Measurements from ENCODE around the gene TTLL10. TPM values are rescaled to one million over a fixed set of nuclear protein-coding genes. Genes with fewer than 3 reads are reported as not detected.
A peak's percentile ranks its signal among the peaks of the same experiment; 100 is the strongest.
"Not testable (repeated sequence)": the region's sequence is repeated elsewhere in the genome, so short reads cannot be mapped to it uniquely, and the experiment has no call there.

Gene TTLL10
- total RNA-seq, 2 donors from 2014 or later, result not detected

DNA sequence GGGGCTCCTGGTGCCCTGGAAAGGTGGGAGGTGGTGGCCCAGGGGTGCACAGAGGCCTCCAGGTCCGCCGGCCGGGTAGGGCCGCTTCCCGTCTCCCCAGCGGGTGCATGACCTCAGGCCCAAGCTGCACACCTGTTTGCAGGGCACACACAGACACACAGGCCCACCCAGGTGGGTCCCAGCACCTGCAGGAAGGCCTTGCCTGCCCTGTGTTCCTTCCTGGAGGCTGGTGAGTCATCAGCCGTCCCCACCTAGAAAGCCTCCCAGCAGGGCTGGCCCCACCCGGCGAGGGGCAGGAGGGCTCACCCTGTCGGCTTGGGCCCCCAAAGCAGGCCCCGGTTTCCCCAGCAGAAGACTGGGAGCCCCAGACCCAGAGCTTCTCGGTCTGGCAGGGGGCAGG, 23.6 kb upstream of the TTLL10 start:
- ATAC-seq (no peak), DNase-seq (ENCODE audit: low spot score in 2 of 2) (no peak)
- Mint-ChIP-seq H3K36me3 (peaks cover 12 to 25% of the 10 kb centered on the region in 2 donors), H3K27ac (no peak overlapping the region), H3K9me3 (peaks cover 15 to 26% of the 10 kb centered on the region in 2 donors)

DNA sequence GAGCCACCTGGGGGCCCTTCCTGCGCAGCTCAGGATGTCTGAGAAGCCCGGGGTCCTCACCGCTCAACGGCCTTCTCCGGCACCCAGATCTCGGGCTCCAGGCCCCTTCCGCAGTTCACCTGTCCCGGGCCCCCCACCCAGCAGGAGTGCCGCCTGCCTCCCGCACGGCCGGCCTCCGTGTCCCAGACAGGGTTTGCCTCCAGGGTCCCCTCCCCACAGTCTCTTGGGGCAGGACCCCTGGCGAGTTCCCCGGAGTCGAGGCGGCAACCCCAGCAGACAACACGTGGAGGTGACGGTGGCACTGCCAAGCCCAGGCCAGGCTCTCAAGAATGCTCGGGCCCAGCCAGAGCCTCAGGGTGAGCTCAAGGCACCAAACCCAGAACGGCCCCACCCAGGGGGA, 22.4 kb upstream of the TTLL10 start:
- peaks cover 15 to 29% of the 10 kb centered on the region in 2 donors for H3K9me3 Mint-ChIP-seq
- peaks cover 12 to 25% of the 10 kb centered on the region in 2 donors for H3K36me3 Mint-ChIP-seq
- DNase-seq (ENCODE audit: low spot score in 2 of 2) (no peak), ATAC-seq (no peak)
- H3K27ac Mint-ChIP-seq, result no peak overlapping the region

DNA sequence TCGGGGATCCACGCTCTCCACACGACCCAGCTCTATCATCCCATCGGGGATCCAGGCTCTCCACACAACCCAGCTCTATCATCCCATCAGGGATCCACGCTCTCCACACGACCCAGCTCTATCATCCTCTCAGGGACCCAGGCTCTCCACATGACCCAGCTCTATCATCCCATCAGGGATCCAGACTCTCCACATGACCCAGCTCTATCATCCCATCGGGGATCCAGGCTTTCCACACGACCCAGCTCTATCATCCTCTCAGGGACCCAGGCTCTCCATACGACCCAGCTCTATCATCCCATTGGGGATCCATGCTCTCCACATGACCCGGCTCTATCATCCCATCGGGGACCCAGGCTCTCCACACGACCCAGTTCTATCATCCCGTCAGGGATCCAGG, 21.2 kb upstream of the TTLL10 start:
- peaks cover 15 to 29% of the 10 kb centered on the region in 2 donors for H3K9me3 Mint-ChIP-seq
- DNase-seq (ENCODE audit: low spot score in 2 of 2); ATAC-seq: not testable (repeated sequence)
- peaks cover 12 to 25% of the 10 kb centered on the region in 2 donors for H3K36me3 Mint-ChIP-seq
- peak overlapping the region; percentile 8 to 87 for H3K27ac Mint-ChIP-seq

DNA sequence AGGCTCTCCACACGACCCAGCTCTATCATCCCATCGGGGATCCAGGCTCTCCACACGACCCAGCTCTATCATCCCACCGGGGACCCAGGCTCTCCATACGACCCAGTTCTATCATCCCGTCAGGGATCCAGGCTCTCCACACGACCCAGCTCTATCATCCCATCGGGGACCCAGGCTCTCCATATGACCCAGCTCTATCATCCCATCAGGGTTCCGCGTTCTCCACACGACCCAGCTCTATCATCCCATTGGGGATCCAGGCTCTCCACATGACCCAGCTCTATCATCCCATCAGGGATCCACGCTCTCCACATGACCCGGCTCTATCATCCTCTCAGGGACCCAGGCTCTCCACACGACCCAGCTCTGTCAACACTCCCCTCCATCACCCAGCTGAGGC, 20.5 kb upstream of the TTLL10 start:
- ATAC-seq; DNase-seq (ENCODE audit: low spot score in 2 of 2): not testable (repeated sequence)
- Mint-ChIP-seq H3K36me3 (peaks cover 12 to 25% of the 10 kb centered on the region in 2 donors), H3K9me3 (peaks cover 15 to 29% of the 10 kb centered on the region in 2 donors), H3K27ac (peak overlapping the region; percentile 8 to 87)

- Mint-ChIP-seq H3K36me3 (peaks cover 12 to 25% of the 10 kb centered on the region in 2 donors), H3K27ac (peak overlapping the region in 1 of 2 donors; percentile 87), H3K9me3 (peaks cover 15 to 29% of the 10 kb centered on the region in 2 donors)
- DNase-seq (ENCODE audit: low spot score in 2 of 2) (no peak), ATAC-seq (no peak)
Measured at GRCh38 chr1:1153874-1154273, 19.8 kb upstream of the TTLL10 start.

DNA sequence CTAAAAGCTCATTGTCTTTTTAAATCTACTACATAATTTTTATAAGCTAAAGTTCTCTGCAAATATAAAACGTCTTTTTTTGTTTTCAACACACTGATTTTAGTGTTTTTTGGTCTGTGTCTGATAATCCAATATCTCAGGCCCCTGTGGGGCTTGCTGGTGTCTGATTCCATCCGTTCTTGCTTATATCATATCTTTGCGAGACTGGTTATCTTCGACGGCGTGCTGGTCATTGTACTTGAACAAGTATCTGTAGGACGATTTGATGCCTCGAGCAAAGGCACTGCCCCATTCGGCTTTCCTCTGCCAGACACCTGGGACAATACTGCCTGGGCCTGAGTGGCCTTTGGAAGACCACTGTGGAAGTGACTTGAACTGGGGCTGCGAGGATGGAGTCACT, 18.4 kb upstream of the TTLL10 start:
- no peak for ATAC-seq
- H3K36me3 Mint-ChIP-seq, result peaks cover 12 to 25% of the 10 kb centered on the region in 2 donors
- H3K9me3 Mint-ChIP-seq, result peaks cover 15 to 29% of the 10 kb centered on the region in 2 donors
- DNase-seq (ENCODE audit: low spot score in 2 of 2), result no peak
- no peak overlapping the region for H3K27ac Mint-ChIP-seq

- H3K9me3 Mint-ChIP-seq, result peaks cover 15 to 29% of the 10 kb centered on the region in 2 donors
- no peak overlapping the region for H3K27ac Mint-ChIP-seq
- DNase-seq (ENCODE audit: low spot score in 2 of 2) (no peak), ATAC-seq (no peak)
- peaks cover 12 to 25% of the 10 kb centered on the region in 2 donors for H3K36me3 Mint-ChIP-seq
Measured at GRCh38 chr1:1156140-1157032, 17.3 kb upstream of the TTLL10 start.

DNA sequence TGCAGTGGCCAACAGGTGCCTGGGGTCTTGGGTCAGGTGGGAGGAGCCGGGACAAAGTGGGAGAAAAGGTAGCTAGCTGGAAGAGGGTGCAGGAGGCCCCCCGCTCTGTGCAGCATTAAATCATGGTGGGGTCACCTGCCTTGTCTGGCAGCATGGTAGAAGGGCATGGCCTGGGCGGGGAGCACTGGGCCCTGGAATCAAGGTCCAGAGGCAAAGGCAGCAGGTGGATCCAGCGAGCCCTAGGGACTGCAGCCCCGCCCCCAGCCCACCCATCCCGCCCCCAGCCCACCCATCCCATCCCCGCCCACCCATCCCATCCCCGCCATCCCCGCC, 16.7 kb upstream of the TTLL10 start:
- no peak overlapping the region for H3K27ac Mint-ChIP-seq
- ATAC-seq, result peak in 1 of 2 donors; percentile 34
- DNase-seq (ENCODE audit: low spot score in 2 of 2), result no peak
- peaks cover 15 to 28% of the 10 kb centered on the region in 2 donors for H3K9me3 Mint-ChIP-seq
- H3K36me3 Mint-ChIP-seq, result peaks cover 12 to 24% of the 10 kb centered on the region in 2 donors

GRCh38 chr1:1157426-1157913, 16.2 kb upstream of the TTLL10 start:
- H3K27ac Mint-ChIP-seq, result peak overlapping the region; percentile 36 to 44
- DNase-seq (ENCODE audit: low spot score in 2 of 2), result peak; percentile 67 to 72
- peaks cover 12 to 19% of the 10 kb centered on the region in 2 donors for H3K36me3 Mint-ChIP-seq
- ATAC-seq, result peak; percentile 85
- peaks cover 11 to 23% of the 10 kb centered on the region in 2 donors for H3K9me3 Mint-ChIP-seq

- peak overlapping the region in 1 of 2 donors; percentile 44 for H3K27ac Mint-ChIP-seq
- H3K36me3 Mint-ChIP-seq, result peaks cover 6 to 13% of the 10 kb centered on the region in 2 donors
- DNase-seq (ENCODE audit: low spot score in 2 of 2) (peak in 1 of 2 donors; percentile 41), ATAC-seq (peak; percentile 67 to 70)
- H3K9me3 Mint-ChIP-seq, result peaks cover 5 to 17% of the 10 kb centered on the region in 2 donors
Measured at GRCh38 chr1:1157914-1158710, 15.6 kb upstream of the TTLL10 start.

- DNase-seq (ENCODE audit: low spot score in 2 of 2) (no peak), ATAC-seq (no peak)
- H3K36me3 Mint-ChIP-seq, result no peaks in the 10 kb centered on the region
- peaks cover 0 to under 1% of the 10 kb centered on the region in 2 donors for H3K9me3 Mint-ChIP-seq
- H3K27ac Mint-ChIP-seq, result peak overlapping the region in 1 of 2 donors; percentile 12
Measured at GRCh38 chr1:1160281-1160930, 13.3 kb upstream of the TTLL10 start.

DNA sequence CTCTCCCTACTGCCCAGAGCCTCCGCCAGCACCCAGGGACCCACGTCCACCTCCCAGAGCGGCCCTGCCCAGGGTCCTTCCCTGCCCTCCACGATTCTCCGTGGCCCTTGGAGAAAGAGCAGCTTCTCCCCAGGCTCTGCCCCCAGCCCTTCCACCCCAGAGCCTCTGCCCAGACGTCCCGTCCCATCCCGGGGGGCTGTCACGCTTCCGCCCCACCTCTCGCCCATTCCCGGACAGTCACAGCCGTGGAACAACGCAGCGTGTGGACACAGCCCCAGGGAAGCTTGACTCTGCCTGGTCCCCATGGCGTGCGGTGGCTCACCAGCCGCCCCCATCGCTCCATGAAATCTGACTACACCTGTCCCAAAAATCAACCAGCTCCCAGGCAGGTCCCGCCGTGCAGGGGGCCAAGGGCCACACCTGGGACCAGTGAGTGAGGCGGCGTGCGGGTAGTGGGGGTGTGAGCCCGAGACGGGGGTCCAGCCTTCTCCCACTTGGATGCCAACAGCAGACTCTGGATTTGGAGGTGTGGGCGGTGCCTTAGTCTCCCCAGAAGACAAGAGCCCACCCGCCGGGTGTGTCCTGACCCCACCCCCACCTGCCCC, 12.5 kb upstream of the TTLL10 start:
- H3K36me3 Mint-ChIP-seq, result no peaks in the 10 kb centered on the region
- DNase-seq (ENCODE audit: low spot score in 2 of 2) (no peak), ATAC-seq (no peak)
- H3K27ac Mint-ChIP-seq, result no peak overlapping the region
- H3K9me3 Mint-ChIP-seq, result no peaks in the 10 kb centered on the region

- Mint-ChIP-seq H3K27ac (no peak overlapping the region), H3K9me3 (no peaks in the 10 kb centered on the region), H3K36me3 (no peaks in the 10 kb centered on the region)
- ATAC-seq, result no peak
- DNase-seq (ENCODE audit: low spot score in 2 of 2), result no peak
Measured at GRCh38 chr1:1161683-1162079, 12.0 kb upstream of the TTLL10 start.

DNA sequence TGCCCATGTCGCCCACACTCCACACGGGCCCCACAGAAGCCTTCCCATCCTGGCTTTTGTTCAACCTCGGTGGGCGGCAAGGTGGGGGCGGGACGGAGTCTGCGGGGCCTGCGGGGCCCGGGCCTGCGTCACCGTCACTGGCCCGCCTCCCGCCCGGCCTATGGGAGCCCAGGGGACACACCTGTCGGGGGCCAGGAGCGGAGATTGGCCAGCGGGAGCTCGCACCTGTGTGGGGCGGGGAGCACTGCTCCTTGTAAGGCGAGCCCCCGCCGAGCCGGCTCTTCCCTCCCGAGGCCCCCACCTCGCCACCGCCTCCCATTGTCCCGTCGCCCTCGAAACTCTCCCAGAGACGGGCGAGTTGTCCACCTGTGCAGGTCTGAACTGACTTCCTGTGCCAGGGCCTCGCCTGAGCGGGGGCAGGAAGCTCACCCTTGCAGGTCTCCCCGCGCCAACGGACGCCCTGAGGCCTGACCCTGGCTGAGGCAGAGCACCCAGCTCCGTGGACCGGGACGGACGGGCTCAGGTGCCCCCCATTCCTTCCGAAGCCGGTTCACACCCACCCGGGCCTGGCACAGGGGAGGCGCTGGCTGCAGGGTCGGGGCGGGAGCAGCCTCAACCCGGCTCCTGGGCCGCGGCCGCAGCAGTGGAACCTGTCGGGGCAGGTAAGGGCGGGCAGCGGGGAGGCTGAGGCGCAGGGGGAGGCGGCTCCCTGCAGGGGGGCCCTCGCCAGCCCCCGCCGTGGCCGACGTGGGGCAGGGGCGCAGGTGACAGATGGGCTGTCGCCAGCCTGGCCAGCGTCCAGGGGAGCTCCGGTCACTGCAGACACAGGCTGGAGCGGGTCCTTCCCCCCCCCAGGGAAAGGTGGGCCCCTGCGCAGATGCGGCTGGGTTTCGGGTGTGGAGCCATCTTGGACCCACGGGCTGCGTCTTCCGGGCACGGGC, 10.8 kb upstream of the TTLL10 start:
- DNase-seq (ENCODE audit: low spot score in 2 of 2) (no peak), ATAC-seq (no peak)
- H3K36me3 Mint-ChIP-seq, result no peaks in the 10 kb centered on the region
- H3K27ac Mint-ChIP-seq, result no peak overlapping the region
- no peaks in the 10 kb centered on the region for H3K9me3 Mint-ChIP-seq

DNA sequence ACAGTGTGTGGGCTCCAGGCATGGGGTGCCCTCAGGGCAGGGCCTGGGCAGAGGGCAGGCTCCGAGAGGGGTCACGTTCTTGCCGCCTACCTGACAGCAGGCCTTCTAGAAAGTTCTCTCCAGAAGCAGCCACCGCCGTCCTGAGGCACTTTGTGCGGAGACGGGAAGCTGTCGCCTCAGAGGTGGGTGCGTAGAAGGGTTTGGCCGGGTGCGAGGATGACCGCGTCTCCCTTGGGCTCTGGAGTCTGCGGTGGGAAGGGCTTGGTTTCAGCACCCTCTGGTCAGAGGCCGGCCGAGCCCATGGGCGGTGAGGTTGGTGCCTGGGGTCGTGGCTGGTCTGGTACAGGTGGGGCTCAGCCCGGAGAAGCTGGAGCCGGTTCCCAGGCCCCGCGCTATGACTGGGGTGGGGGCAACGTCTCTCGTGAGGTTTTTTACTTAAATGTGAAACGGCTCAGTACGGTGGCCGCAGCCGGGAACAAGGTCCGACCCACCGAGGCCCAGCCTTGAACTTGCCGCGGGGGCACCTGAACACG, 10.1 kb upstream of the TTLL10 start:
- Mint-ChIP-seq H3K36me3 (no peaks in the 10 kb centered on the region), H3K27ac (peak overlapping the region in 1 of 2 donors; percentile 56), H3K9me3 (no peaks in the 10 kb centered on the region)
- no peak for ATAC-seq
- DNase-seq (ENCODE audit: low spot score in 2 of 2), result no peak
